ENCODE data around the gene ANKRD55. TPM values are rescaled to one million over a fixed set of nuclear protein-coding genes. Genes with fewer than 3 reads are reported as not detected.
A peak's percentile ranks its signal among the peaks of the same experiment; 100 is the strongest.

Gene ANKRD55
- total RNA-seq (2022) (0.27 and 0.63 TPM in 2 replicates), Bru-seq, nascent RNA (percentile 19 among the genes with signal in this experiment), BruChase-seq, experiment 1, labeled RNA remaining after a 2-hour chase (percentile 13 among the genes with signal in this experiment), BruChase-seq, experiment 2, labeled RNA remaining after a 6-hour chase (percentile 12 among the genes with signal in this experiment)
- long read RNA-seq, result 0 reads

- intact Hi-C loops (cut with micrococcal nuclease; ENCODE audit: unreplicated experiment), result no loop called here
- H3K27me3 ChIP-seq (replicated peaks; ENCODE audit: control insufficient read depth, insufficient read depth, low read length), result no peaks in the 10 kb centered on the region
- Mint-ChIP-seq H3K27ac (ENCODE audit: unreplicated experiment) (no peak within 1 kb of the TSS), H3K4me3 (ENCODE audit: unreplicated experiment) (no peak within 1 kb of the TSS), H3K9me3 (ENCODE audit: unreplicated experiment) (no peaks in the 10 kb centered on the region), H3K36me3 (ENCODE audit: insufficient read depth, unreplicated experiment) (no peaks in the 10 kb centered on the region), H3K27me3 (ENCODE audit: insufficient read depth, unreplicated experiment) (no peaks in the 10 kb centered on the region), H3K4me1 (ENCODE audit: low read depth, unreplicated experiment) (no peaks in the 10 kb centered on the region)
- no peaks in the 10 kb centered on the region for H3K36me3 ChIP-seq (ENCODE audit: control insufficient read depth, insufficient read depth, low read length)
- BruUV-seq (replicated peaks), result no TSS peak
- H3K9me3 ChIP-seq, result no peaks in the 10 kb centered on the region
- ChIA-PET CTCF (no interaction called here), POLR2A (no interaction called here)
- no peak for DNase-seq
- no peaks in the 10 kb centered on the region for H3K4me1 ChIP-seq
- no peak for TF ChIP-seq CTCF (IDR thresholded peaks at IDR 0.05; ENCODE audit: insufficient read depth in 1 of 2, low read depth in 1 of 2, low read length in 1 of 2, severe bottlenecking in 1 of 2, unreplicated experiment in 1 of 2)
- no peak within 1 kb of the TSS for H3K4me3 ChIP-seq (ENCODE audit: low read depth, low read length)
Measured at GRCh38 chr5:56233230-56233629, at the start of gene ANKRD55. ANKRD55 (minus strand) TSS chr5:56233330; CDS start chr5:56232913, 417 bp downstream.

- TF ChIP-seq CTCF (IDR thresholded peaks at IDR 0.05; ENCODE audit: insufficient read depth in 1 of 2, low read depth in 1 of 2, low read length in 1 of 2, severe bottlenecking in 1 of 2, unreplicated experiment in 1 of 2), result no peak
- no peaks in the 10 kb centered on the region for H3K27me3 ChIP-seq (replicated peaks; ENCODE audit: control insufficient read depth, insufficient read depth, low read length)
- no TSS peak for BruUV-seq (replicated peaks)
Measured at GRCh38 chr5:56282216-56282615, 49.1 kb upstream of the ANKRD55 start.

GRCh38 chr5:56281489-56282165 lies 48.5 kb upstream of the ANKRD55 start:
- intact Hi-C loops (cut with micrococcal nuclease; ENCODE audit: unreplicated experiment), result loop anchor here (2.0 kb wide), 1 partner anchor 75 kb away; no protein-coding TSS in a partner anchor
- H3K9me3 Mint-ChIP-seq (ENCODE audit: unreplicated experiment), result peaks cover 3% of the 10 kb centered on the region
- ChIA-PET POLR2A (no interaction called here), CTCF (no interaction called here)
- no peaks in the 10 kb centered on the region for H3K27me3 ChIP-seq (replicated peaks; ENCODE audit: control insufficient read depth, insufficient read depth, low read length)
- no peaks in the 10 kb centered on the region for H3K36me3 Mint-ChIP-seq (ENCODE audit: insufficient read depth, unreplicated experiment)
- H3K4me1 ChIP-seq, result peaks cover 53% of the 10 kb centered on the region
- no peak overlapping the region for H3K27ac Mint-ChIP-seq (ENCODE audit: unreplicated experiment)
- H3K4me3 Mint-ChIP-seq (ENCODE audit: unreplicated experiment), result no peak overlapping the region
- H3K4me1 Mint-ChIP-seq (ENCODE audit: low read depth, unreplicated experiment), result peaks cover 13% of the 10 kb centered on the region
- H3K4me3 ChIP-seq (ENCODE audit: low read depth, low read length), result no peak overlapping the region
- BruUV-seq (replicated peaks), result no TSS peak
- no peaks in the 10 kb centered on the region for H3K36me3 ChIP-seq (ENCODE audit: control insufficient read depth, insufficient read depth, low read length)
- DNase-seq, result no peak
- peaks cover 27% of the 10 kb centered on the region for H3K9me3 ChIP-seq
- H3K27me3 Mint-ChIP-seq (ENCODE audit: insufficient read depth, unreplicated experiment), result no peaks in the 10 kb centered on the region
- no peak for TF ChIP-seq CTCF (IDR thresholded peaks at IDR 0.05; ENCODE audit: insufficient read depth in 1 of 2, low read depth in 1 of 2, low read length in 1 of 2, severe bottlenecking in 1 of 2, unreplicated experiment in 1 of 2)

More at GRCh38 chr5:56282216-56282615, 49.1 kb upstream of the ANKRD55 start:
- peaks cover 53% of the 10 kb centered on the region for H3K4me1 ChIP-seq
- H3K4me3 Mint-ChIP-seq (ENCODE audit: unreplicated experiment), result no peak overlapping the region
- no peak overlapping the region for H3K27ac Mint-ChIP-seq (ENCODE audit: unreplicated experiment)
- H3K27me3 Mint-ChIP-seq (ENCODE audit: insufficient read depth, unreplicated experiment), result no peaks in the 10 kb centered on the region
- no peak overlapping the region for H3K4me3 ChIP-seq (ENCODE audit: low read depth, low read length)
- CTCF ChIA-PET, result interaction anchor here (2.0 kb wide), 1 partner anchor 11 kb away, joined by 6 read pairs; no protein-coding TSS in a partner anchor
- peaks cover 10% of the 10 kb centered on the region for H3K4me1 Mint-ChIP-seq (ENCODE audit: low read depth, unreplicated experiment)
- H3K36me3 Mint-ChIP-seq (ENCODE audit: insufficient read depth, unreplicated experiment), result no peaks in the 10 kb centered on the region
- no peak for DNase-seq
- peaks cover 25% of the 10 kb centered on the region for H3K9me3 ChIP-seq
- POLR2A ChIA-PET, result no interaction called here
- intact Hi-C loops (cut with micrococcal nuclease; ENCODE audit: unreplicated experiment), result loop anchor here (2.0 kb wide), 1 partner anchor 75 kb away; no protein-coding TSS in a partner anchor
- H3K9me3 Mint-ChIP-seq (ENCODE audit: unreplicated experiment), result no peaks in the 10 kb centered on the region
- no peaks in the 10 kb centered on the region for H3K36me3 ChIP-seq (ENCODE audit: control insufficient read depth, insufficient read depth, low read length)

All from Caco-2 (cell line).